PFSK-1 (cell line): ENCODE results near the gene GMEB2.

Experiments used
- FOXP2 ChIP-seq: optimal IDR thresholded peaks from 2 replicates; pipeline ENCODE3; 2011; ENCODE audit warnings: borderline replicate concordance, control low read depth, inconsistent platforms; ENCODE audit not compliant: insufficient read depth; ENCODE audit errors: extremely low read length, extremely low read depth
- POLR2AphosphoS5 ChIP-seq: IDR thresholded peaks from 2 replicates; pipeline ENCODE4 v1.6.1; 2012; ENCODE audit warnings: low read depth, mild to moderate bottlenecking, control low read depth, low read length, moderate library complexity
- SIN3A ChIP-seq: IDR thresholded peaks from 2 replicates; pipeline ENCODE4 v1.6.1; 2012; ENCODE audit warnings: mild to moderate bottlenecking, low read length, moderate library complexity, borderline replicate concordance; ENCODE audit not compliant: insufficient read depth
- TAF1 ChIP-seq: IDR thresholded peaks from 2 replicates; pipeline ENCODE4 v1.6.1; 2012; ENCODE audit warnings: low read length, control low read depth, borderline replicate concordance; ENCODE audit not compliant: insufficient read depth
- TF ChIP-seq, protein P1 (sequence below), 2 experiments: IDR thresholded peaks; 2 replicates each; pipeline versions ENCODE4 v1.6.1 to v1.8.0; 2011 to 2012; ENCODE audit warnings: low read depth in 2 of 2, low read length in 2 of 2, control low read depth in 1 of 2, inconsistent platforms in 1 of 2, mild to moderate bottlenecking in 1 of 2, moderate library complexity in 1 of 2; ENCODE audit not compliant: insufficient read depth in 1 of 2

The GMEB2 gene

DNA sequence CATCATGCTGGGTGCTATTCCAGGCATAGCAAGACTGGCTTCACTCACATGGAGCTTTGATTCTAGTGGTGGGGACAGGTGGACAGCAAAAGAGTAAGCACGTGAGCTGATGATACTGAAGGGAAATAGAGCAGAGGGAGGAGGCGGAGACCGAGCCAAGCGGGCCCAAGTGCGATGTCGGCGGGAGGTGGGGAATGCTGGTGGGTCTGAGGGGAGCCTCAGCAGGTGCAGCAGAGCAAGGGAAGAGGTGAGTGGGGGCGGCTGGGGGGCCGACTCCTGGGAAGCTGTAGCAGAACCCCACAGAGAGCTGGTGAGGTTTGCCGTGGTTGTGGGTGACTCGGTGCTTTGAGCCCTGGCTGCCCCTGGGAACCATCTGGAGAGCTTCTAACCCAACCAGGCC is 41.5 kb upstream of the GMEB2 start:
- TF ChIP-seq, protein P1, sequence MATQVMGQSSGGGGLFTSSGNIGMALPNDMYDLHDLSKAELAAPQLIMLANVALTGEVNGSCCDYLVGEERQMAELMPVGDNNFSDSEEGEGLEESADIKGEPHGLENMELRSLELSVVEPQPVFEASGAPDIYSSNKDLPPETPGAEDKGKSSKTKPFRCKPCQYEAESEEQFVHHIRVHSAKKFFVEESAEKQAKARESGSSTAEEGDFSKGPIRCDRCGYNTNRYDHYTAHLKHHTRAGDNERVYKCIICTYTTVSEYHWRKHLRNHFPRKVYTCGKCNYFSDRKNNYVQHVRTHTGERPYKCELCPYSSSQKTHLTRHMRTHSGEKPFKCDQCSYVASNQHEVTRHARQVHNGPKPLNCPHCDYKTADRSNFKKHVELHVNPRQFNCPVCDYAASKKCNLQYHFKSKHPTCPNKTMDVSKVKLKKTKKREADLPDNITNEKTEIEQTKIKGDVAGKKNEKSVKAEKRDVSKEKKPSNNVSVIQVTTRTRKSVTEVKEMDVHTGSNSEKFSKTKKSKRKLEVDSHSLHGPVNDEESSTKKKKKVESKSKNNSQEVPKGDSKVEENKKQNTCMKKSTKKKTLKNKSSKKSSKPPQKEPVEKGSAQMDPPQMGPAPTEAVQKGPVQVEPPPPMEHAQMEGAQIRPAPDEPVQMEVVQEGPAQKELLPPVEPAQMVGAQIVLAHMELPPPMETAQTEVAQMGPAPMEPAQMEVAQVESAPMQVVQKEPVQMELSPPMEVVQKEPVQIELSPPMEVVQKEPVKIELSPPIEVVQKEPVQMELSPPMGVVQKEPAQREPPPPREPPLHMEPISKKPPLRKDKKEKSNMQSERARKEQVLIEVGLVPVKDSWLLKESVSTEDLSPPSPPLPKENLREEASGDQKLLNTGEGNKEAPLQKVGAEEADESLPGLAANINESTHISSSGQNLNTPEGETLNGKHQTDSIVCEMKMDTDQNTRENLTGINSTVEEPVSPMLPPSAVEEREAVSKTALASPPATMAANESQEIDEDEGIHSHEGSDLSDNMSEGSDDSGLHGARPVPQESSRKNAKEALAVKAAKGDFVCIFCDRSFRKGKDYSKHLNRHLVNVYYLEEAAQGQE (IDR thresholded peaks at IDR 0.05; ENCODE audit: insufficient read depth in 1 of 2, low read depth in 2 of 2, low read length in 2 of 2): no peak
- no peak for TF ChIP-seq TAF1
- no peak for TF ChIP-seq POLR2AphosphoS5
- no peak for TF ChIP-seq SIN3A
- TF ChIP-seq FOXP2: no peak

DNA sequence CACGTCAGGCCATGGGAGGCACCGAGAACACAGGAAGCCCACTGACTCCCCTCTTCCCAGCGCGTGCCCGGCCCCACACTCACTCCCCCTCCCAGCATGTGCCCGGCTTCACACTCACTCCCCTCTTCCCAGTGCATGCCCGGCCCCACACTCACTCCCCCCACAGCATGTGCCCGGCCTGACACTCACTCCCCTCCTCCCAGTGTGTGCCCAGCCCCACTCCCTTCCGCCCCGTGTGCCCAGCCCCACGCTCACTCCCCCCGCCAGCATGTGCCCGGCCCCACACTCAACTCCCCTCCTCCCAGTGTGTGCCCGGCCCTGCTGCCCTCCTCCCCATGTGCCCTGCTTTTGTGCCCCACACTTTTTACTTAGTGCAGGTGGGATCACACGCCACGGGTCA is 41.0 kb upstream of the GMEB2 start:
- TF ChIP-seq FOXP2: no peak
- TF ChIP-seq SIN3A: no peak
- no peak for TF ChIP-seq POLR2AphosphoS5
- TF ChIP-seq TAF1: no peak
- TF ChIP-seq, protein P1 (IDR thresholded peaks at IDR 0.05; ENCODE audit: insufficient read depth in 1 of 2, low read depth in 2 of 2, low read length in 2 of 2): no peak

DNA sequence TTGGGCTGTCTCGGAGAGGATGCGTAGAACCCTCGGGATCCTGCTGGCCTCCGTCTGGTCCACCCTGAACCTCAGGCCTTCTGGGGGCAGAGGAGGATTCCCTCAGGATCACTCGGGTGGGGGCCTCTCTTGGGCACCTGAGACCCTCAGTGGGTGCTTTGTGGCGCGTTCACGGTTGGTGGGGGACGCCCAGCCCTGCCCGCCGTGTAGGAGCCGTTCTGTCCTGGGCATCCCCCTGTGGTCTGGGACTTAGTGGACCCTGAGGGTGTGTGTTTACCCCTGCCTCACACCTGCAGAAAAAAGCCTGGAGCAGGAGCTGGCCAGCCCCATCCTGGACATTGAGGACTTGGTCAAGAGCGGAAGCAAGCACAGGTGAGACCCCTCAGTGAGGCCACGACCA is 38.8 kb upstream of the GMEB2 start:
- no peak for TF ChIP-seq POLR2AphosphoS5
- TF ChIP-seq SIN3A: no peak
- no peak for TF ChIP-seq TAF1
- TF ChIP-seq, protein P1 (IDR thresholded peaks at IDR 0.05; ENCODE audit: insufficient read depth in 1 of 2, low read depth in 2 of 2, low read length in 2 of 2): no peak
- TF ChIP-seq FOXP2: no peak

DNA sequence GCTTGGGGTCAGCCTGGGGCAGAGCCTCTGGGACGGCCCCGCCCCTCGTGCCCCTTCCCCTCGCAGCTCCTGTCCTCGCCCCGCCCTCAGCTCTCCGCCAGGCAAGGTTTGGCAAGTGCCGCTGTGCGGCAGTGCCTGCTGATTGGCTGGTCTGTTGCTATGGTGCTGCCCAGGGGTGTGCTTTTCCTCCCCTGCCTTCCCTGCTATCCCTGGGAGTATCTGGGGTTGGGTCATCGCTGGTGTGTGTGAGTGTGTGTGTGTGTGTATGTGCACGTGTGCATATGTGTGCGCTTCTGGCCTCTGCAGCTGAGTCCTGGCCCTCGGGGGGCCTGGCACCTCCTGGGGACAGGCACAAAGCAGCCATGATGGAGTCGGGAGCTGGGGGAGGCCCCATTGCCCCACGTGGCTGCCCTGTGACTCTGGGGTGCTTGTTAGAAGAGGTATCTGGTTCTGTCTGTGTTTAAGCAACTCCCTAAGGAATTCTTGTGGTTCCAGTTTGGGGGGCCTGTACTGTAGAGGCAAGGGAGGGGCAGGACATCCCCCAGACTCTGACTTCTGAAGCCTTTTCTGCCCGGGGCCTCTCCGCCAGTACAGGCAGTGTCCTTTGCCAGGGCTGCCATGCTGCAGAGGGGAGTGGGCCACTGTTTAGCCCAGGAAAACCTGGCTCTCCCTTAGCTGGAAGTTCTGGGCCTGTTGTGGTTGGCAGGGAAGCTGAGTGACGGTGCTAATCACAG is 38.1 kb upstream of the GMEB2 start:
- TF ChIP-seq POLR2AphosphoS5 (no peak), TAF1 (no peak), SIN3A (no peak), FOXP2 (no peak)
- TF ChIP-seq, protein P1 (IDR thresholded peaks at IDR 0.05; ENCODE audit: insufficient read depth in 1 of 2, low read depth in 2 of 2, low read length in 2 of 2): no peak
